GM12878 (cell line): ENCODE data around the gene SLC9A3. TPM values are rescaled to one million over a fixed set of nuclear protein-coding genes. Genes with fewer than 3 reads are reported as not detected.

ENCODE experiments used
- CBFB ChIP-seq: IDR thresholded peaks from 2 replicates; pipeline ENCODE4 v1.6.1; 2016; ENCODE audit warnings: antibody characterized with exemption, low read depth
- CHD4 ChIP-seq: fragments of 200-600 bp; sonication (generic); IDR thresholded peaks from 2 replicates; pipeline ENCODE4 v1.6.1; 2016; ENCODE audit warnings: mild to moderate bottlenecking
- SMAD5 ChIP-seq: IDR thresholded peaks from 2 replicates; pipeline ENCODE4 v1.6.1; 2016; ENCODE audit warnings: antibody characterized with exemption, low read depth
- STAT1 ChIP-seq: fragments of 450-650 bp; conservative IDR thresholded peaks from 2 replicates; pipeline ENCODE4 v1.6.1; 2014; ENCODE audit warnings: antibody characterized with exemption, mild to moderate bottlenecking
- SUZ12 ChIP-seq: fragments of 200-600 bp; sonication (generic); IDR thresholded peaks from one replicate; pipeline ENCODE4 v1.6.1; 2018; ENCODE audit warnings: antibody characterized with exemption, mild to moderate bottlenecking; ENCODE audit not compliant: unreplicated experiment
- polyA plus RNA-seq, 11 experiments: library from polyadenylated mRNA; depleted of rRNA in 4 of 11; unstranded in 6 of 11; stranded (reverse) in 5 of 11; fragments of >200 nt; fragmentation: Nextera tagmentation in 4 of 11; fragmentation: Illumina TruSeq in 1 of 11; extraction: Ambion mirVana in 4 of 11; extraction: Trizol in 1 of 11; gene quantifications; 1 replicate in 1 of 11; 2 replicates in 10 of 11; pipeline versions ENCODE4 v1.2.1 to v1.2.3, GENCODE V29; 2011 to 2016; ENCODE audit warnings: inconsistent platforms in 2 of 11, missing spikeins in 2 of 11, low read depth in 1 of 11
- total RNA-seq, 4 experiments: library from RNA; depleted of rRNA in 3 of 4; stranded (reverse); fragments of >200 nt in 3 of 4; fragmentation: Illumina TruSeq in 1 of 4; extraction: Trizol in 1 of 4; gene quantifications; 2 replicates each; pipeline versions ENCODE4 v1.2.1 to v1.2.3, GENCODE V29; 2013 to 2021
- TF ChIP-seq, protein P1 (sequence below): IDR thresholded peaks from 2 replicates; pipeline ENCODE4 v1.6.1; 2012; ENCODE audit warnings: mild to moderate bottlenecking, low read depth, low read length
- TF ChIP-seq, protein P2 (sequence below): fragments of 450-650 bp; IDR thresholded peaks from 2 replicates; pipeline ENCODE4 v1.6.1; 2014; ENCODE audit warnings: mild to moderate bottlenecking
- TF ChIP-seq, protein P3 (sequence below): fragments of 450-650 bp; formaldehyde crosslinking; IDR thresholded peaks from 2 replicates; pipeline ENCODE4 v1.4.0; 2020; ENCODE audit warnings: mild to moderate bottlenecking, moderate library complexity
- TF ChIP-seq, protein P4 (sequence below): IDR thresholded peaks from 2 replicates; pipeline ENCODE4 v1.6.1; 2011; ENCODE audit warnings: borderline replicate concordance, low read depth, mild to moderate bottlenecking, moderate library complexity, low read length; ENCODE audit not compliant: insufficient read depth, poor library complexity, severe bottlenecking
- TF ChIP-seq, protein P5 (sequence below): fragments of 450-650 bp; IDR thresholded peaks from 2 replicates; pipeline ENCODE4 v1.6.1; 2017; ENCODE audit warnings: mild to moderate bottlenecking, low read depth, inconsistent platforms; ENCODE audit not compliant: poor library complexity, severe bottlenecking
- TF ChIP-seq, protein P6 (sequence below): fragments of 450-650 bp; IDR thresholded peaks from 2 replicates; pipeline ENCODE4 v1.6.1; 2017; ENCODE audit warnings: mild to moderate bottlenecking, moderate library complexity

Gene SLC9A3
- total and polyA plus RNA-seq, 10 of the 15 experiments (the other 5 are each of a cell fraction or from before 2014, with no cell fraction given): 0.04 to 5.2 (median 2.3) TPM; not detected in 1

DNA sequence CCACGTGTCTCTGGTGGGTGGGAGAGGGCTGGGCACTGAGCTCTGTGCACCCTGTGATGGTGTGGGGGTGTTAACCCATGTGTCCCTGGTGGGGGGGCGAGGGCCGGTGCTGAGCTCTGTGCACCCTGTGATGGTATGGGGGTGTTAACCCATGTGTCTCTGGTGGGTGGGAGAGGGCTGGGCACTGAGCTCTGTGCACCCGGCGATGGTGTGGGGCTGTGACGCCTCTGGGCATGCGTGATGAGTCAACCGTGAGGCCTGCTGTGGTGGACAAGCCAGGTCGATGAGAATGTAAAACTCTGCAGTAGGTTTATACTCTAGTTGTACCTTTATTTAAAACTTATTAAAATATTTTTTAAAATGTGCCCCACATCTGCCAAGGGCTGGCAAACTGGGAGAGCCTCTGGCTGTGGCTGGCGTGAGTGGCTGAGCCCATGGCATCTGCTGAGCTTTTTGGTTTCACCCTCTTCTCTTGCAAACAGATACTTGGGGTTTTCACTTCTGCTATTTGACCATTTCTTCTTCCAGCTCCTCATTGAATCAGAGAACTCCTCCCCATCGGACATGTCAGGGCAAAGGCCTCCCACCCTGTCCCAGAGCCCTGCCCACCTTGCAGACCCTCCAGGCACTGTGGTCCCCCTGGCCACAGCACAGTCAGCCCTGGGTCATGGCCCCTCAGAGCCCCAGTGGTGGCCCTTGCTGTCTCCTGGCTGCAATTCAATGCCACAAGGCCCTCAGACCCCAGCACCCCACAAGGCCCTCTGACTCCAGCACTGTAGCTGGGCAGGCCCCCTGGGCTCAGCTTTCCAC, 99.7 kb downstream of the SLC9A3 start (continued):
- TF ChIP-seq, protein P1, sequence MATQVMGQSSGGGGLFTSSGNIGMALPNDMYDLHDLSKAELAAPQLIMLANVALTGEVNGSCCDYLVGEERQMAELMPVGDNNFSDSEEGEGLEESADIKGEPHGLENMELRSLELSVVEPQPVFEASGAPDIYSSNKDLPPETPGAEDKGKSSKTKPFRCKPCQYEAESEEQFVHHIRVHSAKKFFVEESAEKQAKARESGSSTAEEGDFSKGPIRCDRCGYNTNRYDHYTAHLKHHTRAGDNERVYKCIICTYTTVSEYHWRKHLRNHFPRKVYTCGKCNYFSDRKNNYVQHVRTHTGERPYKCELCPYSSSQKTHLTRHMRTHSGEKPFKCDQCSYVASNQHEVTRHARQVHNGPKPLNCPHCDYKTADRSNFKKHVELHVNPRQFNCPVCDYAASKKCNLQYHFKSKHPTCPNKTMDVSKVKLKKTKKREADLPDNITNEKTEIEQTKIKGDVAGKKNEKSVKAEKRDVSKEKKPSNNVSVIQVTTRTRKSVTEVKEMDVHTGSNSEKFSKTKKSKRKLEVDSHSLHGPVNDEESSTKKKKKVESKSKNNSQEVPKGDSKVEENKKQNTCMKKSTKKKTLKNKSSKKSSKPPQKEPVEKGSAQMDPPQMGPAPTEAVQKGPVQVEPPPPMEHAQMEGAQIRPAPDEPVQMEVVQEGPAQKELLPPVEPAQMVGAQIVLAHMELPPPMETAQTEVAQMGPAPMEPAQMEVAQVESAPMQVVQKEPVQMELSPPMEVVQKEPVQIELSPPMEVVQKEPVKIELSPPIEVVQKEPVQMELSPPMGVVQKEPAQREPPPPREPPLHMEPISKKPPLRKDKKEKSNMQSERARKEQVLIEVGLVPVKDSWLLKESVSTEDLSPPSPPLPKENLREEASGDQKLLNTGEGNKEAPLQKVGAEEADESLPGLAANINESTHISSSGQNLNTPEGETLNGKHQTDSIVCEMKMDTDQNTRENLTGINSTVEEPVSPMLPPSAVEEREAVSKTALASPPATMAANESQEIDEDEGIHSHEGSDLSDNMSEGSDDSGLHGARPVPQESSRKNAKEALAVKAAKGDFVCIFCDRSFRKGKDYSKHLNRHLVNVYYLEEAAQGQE: no peak
- no peak for TF ChIP-seq STAT1
- TF ChIP-seq, protein P2, sequence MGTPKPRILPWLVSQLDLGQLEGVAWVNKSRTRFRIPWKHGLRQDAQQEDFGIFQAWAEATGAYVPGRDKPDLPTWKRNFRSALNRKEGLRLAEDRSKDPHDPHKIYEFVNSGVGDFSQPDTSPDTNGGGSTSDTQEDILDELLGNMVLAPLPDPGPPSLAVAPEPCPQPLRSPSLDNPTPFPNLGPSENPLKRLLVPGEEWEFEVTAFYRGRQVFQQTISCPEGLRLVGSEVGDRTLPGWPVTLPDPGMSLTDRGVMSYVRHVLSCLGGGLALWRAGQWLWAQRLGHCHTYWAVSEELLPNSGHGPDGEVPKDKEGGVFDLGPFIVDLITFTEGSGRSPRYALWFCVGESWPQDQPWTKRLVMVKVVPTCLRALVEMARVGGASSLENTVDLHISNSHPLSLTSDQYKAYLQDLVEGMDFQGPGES: no peak
- TF ChIP-seq SUZ12: no peak
- TF ChIP-seq, protein P3, sequence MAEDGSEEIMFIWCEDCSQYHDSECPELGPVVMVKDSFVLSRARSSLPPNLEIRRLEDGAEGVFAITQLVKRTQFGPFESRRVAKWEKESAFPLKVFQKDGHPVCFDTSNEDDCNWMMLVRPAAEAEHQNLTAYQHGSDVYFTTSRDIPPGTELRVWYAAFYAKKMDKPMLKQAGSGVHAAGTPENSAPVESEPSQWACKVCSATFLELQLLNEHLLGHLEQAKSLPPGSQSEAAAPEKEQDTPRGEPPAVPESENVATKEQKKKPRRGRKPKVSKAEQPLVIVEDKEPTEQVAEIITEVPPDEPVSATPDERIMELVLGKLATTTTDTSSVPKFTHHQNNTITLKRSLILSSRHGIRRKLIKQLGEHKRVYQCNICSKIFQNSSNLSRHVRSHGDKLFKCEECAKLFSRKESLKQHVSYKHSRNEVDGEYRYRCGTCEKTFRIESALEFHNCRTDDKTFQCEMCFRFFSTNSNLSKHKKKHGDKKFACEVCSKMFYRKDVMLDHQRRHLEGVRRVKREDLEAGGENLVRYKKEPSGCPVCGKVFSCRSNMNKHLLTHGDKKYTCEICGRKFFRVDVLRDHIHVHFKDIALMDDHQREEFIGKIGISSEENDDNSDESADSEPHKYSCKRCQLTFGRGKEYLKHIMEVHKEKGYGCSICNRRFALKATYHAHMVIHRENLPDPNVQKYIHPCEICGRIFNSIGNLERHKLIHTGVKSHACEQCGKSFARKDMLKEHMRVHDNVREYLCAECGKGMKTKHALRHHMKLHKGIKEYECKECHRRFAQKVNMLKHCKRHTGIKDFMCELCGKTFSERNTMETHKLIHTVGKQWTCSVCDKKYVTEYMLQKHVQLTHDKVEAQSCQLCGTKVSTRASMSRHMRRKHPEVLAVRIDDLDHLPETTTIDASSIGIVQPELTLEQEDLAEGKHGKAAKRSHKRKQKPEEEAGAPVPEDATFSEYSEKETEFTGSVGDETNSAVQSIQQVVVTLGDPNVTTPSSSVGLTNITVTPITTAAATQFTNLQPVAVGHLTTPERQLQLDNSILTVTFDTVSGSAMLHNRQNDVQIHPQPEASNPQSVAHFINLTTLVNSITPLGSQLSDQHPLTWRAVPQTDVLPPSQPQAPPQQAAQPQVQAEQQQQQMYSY (CRISPR knock-in tag): no peak
- peak; percentile 53; the same call in 1 of the 2 replicates for TF ChIP-seq CBFB
- TF ChIP-seq, protein P4, sequence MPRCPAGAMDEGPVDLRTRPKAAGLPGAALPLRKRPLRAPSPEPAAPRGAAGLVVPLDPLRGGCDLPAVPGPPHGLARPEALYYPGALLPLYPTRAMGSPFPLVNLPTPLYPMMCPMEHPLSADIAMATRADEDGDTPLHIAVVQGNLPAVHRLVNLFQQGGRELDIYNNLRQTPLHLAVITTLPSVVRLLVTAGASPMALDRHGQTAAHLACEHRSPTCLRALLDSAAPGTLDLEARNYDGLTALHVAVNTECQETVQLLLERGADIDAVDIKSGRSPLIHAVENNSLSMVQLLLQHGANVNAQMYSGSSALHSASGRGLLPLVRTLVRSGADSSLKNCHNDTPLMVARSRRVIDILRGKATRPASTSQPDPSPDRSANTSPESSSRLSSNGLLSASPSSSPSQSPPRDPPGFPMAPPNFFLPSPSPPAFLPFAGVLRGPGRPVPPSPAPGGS: peak; percentile 28
- peak; percentile 30; the same call in 1 of the 2 replicates for TF ChIP-seq SMAD5
- TF ChIP-seq, protein P5, sequence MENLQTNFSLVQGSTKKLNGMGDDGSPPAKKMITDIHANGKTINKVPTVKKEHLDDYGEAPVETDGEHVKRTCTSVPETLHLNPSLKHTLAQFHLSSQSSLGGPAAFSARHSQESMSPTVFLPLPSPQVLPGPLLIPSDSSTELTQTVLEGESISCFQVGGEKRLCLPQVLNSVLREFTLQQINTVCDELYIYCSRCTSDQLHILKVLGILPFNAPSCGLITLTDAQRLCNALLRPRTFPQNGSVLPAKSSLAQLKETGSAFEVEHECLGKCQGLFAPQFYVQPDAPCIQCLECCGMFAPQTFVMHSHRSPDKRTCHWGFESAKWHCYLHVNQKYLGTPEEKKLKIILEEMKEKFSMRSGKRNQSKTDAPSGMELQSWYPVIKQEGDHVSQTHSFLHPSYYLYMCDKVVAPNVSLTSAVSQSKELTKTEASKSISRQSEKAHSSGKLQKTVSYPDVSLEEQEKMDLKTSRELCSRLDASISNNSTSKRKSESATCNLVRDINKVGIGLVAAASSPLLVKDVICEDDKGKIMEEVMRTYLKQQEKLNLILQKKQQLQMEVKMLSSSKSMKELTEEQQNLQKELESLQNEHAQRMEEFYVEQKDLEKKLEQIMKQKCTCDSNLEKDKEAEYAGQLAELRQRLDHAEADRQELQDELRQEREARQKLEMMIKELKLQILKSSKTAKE: peak; percentile 67
- TF ChIP-seq, protein P6, sequence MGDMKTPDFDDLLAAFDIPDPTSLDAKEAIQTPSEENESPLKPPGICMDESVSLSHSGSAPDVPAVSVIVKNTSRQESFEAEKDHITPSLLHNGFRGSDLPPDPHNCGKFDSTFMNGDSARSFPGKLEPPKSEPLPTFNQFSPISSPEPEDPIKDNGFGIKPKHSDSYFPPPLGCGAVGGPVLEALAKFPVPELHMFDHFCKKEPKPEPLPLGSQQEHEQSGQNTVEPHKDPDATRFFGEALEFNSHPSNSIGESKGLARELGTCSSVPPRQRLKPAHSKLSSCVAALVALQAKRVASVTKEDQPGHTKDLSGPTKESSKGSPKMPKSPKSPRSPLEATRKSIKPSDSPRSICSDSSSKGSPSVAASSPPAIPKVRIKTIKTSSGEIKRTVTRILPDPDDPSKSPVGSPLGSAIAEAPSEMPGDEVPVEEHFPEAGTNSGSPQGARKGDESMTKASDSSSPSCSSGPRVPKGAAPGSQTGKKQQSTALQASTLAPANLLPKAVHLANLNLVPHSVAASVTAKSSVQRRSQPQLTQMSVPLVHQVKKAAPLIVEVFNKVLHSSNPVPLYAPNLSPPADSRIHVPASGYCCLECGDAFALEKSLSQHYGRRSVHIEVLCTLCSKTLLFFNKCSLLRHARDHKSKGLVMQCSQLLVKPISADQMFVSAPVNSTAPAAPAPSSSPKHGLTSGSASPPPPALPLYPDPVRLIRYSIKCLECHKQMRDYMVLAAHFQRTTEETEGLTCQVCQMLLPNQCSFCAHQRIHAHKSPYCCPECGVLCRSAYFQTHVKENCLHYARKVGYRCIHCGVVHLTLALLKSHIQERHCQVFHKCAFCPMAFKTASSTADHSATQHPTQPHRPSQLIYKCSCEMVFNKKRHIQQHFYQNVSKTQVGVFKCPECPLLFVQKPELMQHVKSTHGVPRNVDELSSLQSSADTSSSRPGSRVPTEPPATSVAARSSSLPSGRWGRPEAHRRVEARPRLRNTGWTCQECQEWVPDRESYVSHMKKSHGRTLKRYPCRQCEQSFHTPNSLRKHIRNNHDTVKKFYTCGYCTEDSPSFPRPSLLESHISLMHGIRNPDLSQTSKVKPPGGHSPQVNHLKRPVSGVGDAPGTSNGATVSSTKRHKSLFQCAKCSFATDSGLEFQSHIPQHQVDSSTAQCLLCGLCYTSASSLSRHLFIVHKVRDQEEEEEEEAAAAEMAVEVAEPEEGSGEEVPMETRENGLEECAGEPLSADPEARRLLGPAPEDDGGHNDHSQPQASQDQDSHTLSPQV: no peak; the same call in 1 of the 2 replicates
- no peak for TF ChIP-seq CHD4
